GM12878 (cell line): ENCODE data around the gene PSPN. TPM values are rescaled to one million over a fixed set of nuclear protein-coding genes. Genes with fewer than 3 reads are reported as not detected.

Source experiments
- ATAC-seq: fragments of 200-7000 bp; cut with Tn5 transposase; 3 replicates; pipeline ENCODE4 v1.9.1; 2020; ENCODE audit warnings: mild to moderate bottlenecking, moderate library complexity
- BruUV-seq: library from RNA; stranded (reverse); fragments of 400-500 nt; replicated peaks from 2 replicates; lab custom pipeline; 2021; lab: Mats Ljungman, UMichigan
- CTCF ChIA-PET: fragments of 300-600 bp; sonication (Branson Sonifier 250); formaldehyde crosslinking; extraction: SDS; loops from one replicate; lab custom pipeline; 2021; ENCODE audit warnings: inconsistent platforms; lab: Yijun Ruan, JAX
- POLR2A ChIA-PET: fragments of 350-600 bp; formaldehyde crosslinking; extraction: SDS; loops from one replicate; lab custom pipeline; 2021; ENCODE audit warnings: inconsistent platforms; lab: Charles Lee
- RAD21 ChIA-PET: fragments of 300-600 bp; sonication (Branson Sonifier 250); formaldehyde crosslinking; loops from one replicate; lab custom pipeline; 2023; ENCODE audit warnings: antibody characterized with exemption; ENCODE audit not compliant: unreplicated experiment; lab: Charles Lee
- SMC1A ChIA-PET: fragments of 300-600 bp; sonication (Branson Sonifier 250); formaldehyde crosslinking; loops from one replicate; lab custom pipeline; 2023; ENCODE audit not compliant: unreplicated experiment, uncharacterized antibody; lab: Charles Lee
- DNase-seq: peaks from one replicate; pipeline ENCODE4 v3.0.0-alpha.2; 2011; ENCODE audit warnings: low read depth, low spot score
- FAIRE-seq: peaks from 3 replicates; lab custom pipeline; 2011; peaks lifted over from hg19 to GRCh38; lab: Jason Lieb, UNC
- H2AFZ ChIP-seq: 2 replicates; pipeline ENCODE4 v1.6.0; 2011; ENCODE audit warnings: low read depth, low read length, control low read depth; ENCODE audit not compliant: control insufficient read depth
- H3K27ac ChIP-seq: 2 replicates; pipeline ENCODE4 v1.5.1; 2011; ENCODE audit warnings: control low read depth; ENCODE audit not compliant: control insufficient read depth, insufficient read depth
- H3K27me3 ChIP-seq, 2 experiments: replicated peaks in 1 of 2; 2 replicates each; pipeline versions ENCODE4 v1.6.0 to v1.6.1; 2011; ENCODE audit warnings: low read length in 1 of 2; ENCODE audit not compliant: control insufficient read depth in 2 of 2, insufficient read depth in 2 of 2
- H3K36me3 ChIP-seq, 2 experiments: 2 replicates each; pipeline ENCODE4 v1.5.1; 2011; ENCODE audit warnings: low read length in 1 of 2; ENCODE audit not compliant: control insufficient read depth in 2 of 2, insufficient read depth in 2 of 2
- H3K4me1 ChIP-seq: 2 replicates; pipeline ENCODE4 v1.6.1; 2011; ENCODE audit warnings: mild to moderate bottlenecking, low read length, moderate library complexity, mixed read lengths; ENCODE audit not compliant: control insufficient read depth, insufficient read depth
- H3K4me2 ChIP-seq: 2 replicates; pipeline ENCODE4 v1.6.0; 2011; ENCODE audit warnings: control low read depth; ENCODE audit not compliant: control insufficient read depth, insufficient read depth
- H3K4me3 ChIP-seq: fragments of 200-600 bp; sonication (generic); 2 replicates; pipeline ENCODE4 v1.5.1; 2016
- H3K79me2 ChIP-seq: 2 replicates; pipeline ENCODE4 v1.6.0; 2011; ENCODE audit warnings: low read length; ENCODE audit not compliant: control insufficient read depth, insufficient read depth
- H3K9ac ChIP-seq: 2 replicates; pipeline ENCODE4 v1.8.0; 2011; ENCODE audit warnings: low read length, control low read depth, mixed read lengths; ENCODE audit not compliant: control insufficient read depth, insufficient read depth
- H3K9me3 ChIP-seq: replicated peaks from 3 replicates; pipeline ENCODE4 v1.5.1; 2011; ENCODE audit warnings: mild to moderate bottlenecking, low read length; ENCODE audit not compliant: control insufficient read depth, insufficient read depth
- H4K20me1 ChIP-seq: 2 replicates; pipeline ENCODE4 v1.6.0; 2011; ENCODE audit not compliant: control insufficient read depth, insufficient read depth
- ASH2L ChIP-seq: fragments of 300-600, 200-600 bp; sonication (generic); IDR thresholded peaks from 2 replicates; pipeline ENCODE4 v1.6.1; 2017; ENCODE audit warnings: low read depth, mild to moderate bottlenecking, borderline replicate concordance
- ATF2 ChIP-seq: IDR thresholded peaks from 2 replicates; pipeline ENCODE4 v1.6.1; 2012; ENCODE audit warnings: low read length, inconsistent platforms
- BHLHE40 ChIP-seq, 2 experiments: fragments of 450-650 bp in 1 of 2; IDR thresholded peaks; 2 replicates each; pipeline ENCODE4 v1.6.1; 2011 to 2017; ENCODE audit warnings: low read depth in 2 of 2, borderline replicate concordance in 1 of 2, improper control_type of control experiment in 1 of 2, low read length in 1 of 2, mild to moderate bottlenecking in 1 of 2
- BRCA1 ChIP-seq: IDR thresholded peaks from 2 replicates; pipeline ENCODE4 v1.6.1; 2011; ENCODE audit warnings: low read depth, low read length, improper control_type of control experiment
- MXI1 ChIP-seq: fragments of 150-350 bp; IDR thresholded peaks from 2 replicates; pipeline ENCODE4 v1.6.1; 2011; ENCODE audit warnings: low read depth, mild to moderate bottlenecking, inconsistent platforms, low read length, improper control_type of control experiment
- NBN ChIP-seq: fragments of 450-650 bp; IDR thresholded peaks from 2 replicates; pipeline ENCODE4 v1.6.1; 2016
- PAX5 ChIP-seq: IDR thresholded peaks from 2 replicates; pipeline ENCODE4 v1.6.1; 2011; ENCODE audit warnings: low read depth, low read length, borderline replicate concordance
- POLR2A ChIP-seq: IDR thresholded peaks from 2 replicates; pipeline ENCODE4 v1.6.1; 2011; ENCODE audit warnings: low read depth, mild to moderate bottlenecking, low read length
- RB1 ChIP-seq: fragments of 450-650 bp; formaldehyde crosslinking; IDR thresholded peaks from 2 replicates; pipeline ENCODE4 v1.6.1; 2017; ENCODE audit warnings: mild to moderate bottlenecking, borderline replicate concordance
- SMAD5 ChIP-seq: IDR thresholded peaks from 2 replicates; pipeline ENCODE4 v1.6.1; 2016; ENCODE audit warnings: antibody characterized with exemption, low read depth
- SPI1 ChIP-seq: IDR thresholded peaks from 2 replicates; pipeline ENCODE4 v1.6.1; 2011; ENCODE audit warnings: low read depth, mild to moderate bottlenecking, low read length, moderate library complexity, borderline replicate concordance; ENCODE audit not compliant: insufficient read depth
- USF2 ChIP-seq: IDR thresholded peaks from 2 replicates; pipeline ENCODE4 v1.6.1; 2011; ENCODE audit warnings: low read depth, low read length, improper control_type of control experiment, borderline replicate concordance
- YY1 ChIP-seq: IDR thresholded peaks from 2 replicates; pipeline ENCODE4 v1.6.1; 2011; ENCODE audit warnings: low read depth, mild to moderate bottlenecking, low read length
- ZNF207 ChIP-seq: fragments of 450-650 bp; IDR thresholded peaks from 2 replicates; pipeline ENCODE4 v1.6.1; 2014; ENCODE audit warnings: antibody characterized with exemption, mild to moderate bottlenecking, borderline replicate concordance
- ZNF687 ChIP-seq: fragments of 450-650 bp; IDR thresholded peaks from 2 replicates; pipeline ENCODE4 v1.6.1; 2017; ENCODE audit warnings: mild to moderate bottlenecking, moderate library complexity
- WGBS: methylation state at CpG from one replicate; pipeline ENCODE4 v1.1.6; 2016; ENCODE audit warnings: low lambda C conversion rate; ENCODE audit not compliant: insufficient replicate concordance, insufficient coverage; ENCODE audit errors: missing lambda C conversion rate; 5-methylcytosine and 5-hydroxymethylcytosine counted together
- in situ Hi-C: fragments of 300-500 bp; cut with MboI; formaldehyde crosslinking; loops from 9 replicates; pipeline ENCODE4 v1.14.3; 2018; ENCODE audit warnings: mixed read lengths
- intact Hi-C: fragments of 100-400 bp; cut with micrococcal nuclease; formaldehyde crosslinking; loops from one replicate; pipeline ENCODE4 v1.14.2; 2022; ENCODE audit not compliant: unreplicated experiment
- polyA plus RNA-seq, 11 experiments: library from polyadenylated mRNA; depleted of rRNA in 4 of 11; unstranded in 6 of 11; stranded (reverse) in 5 of 11; fragments of >200 nt; fragmentation: Nextera tagmentation in 4 of 11; fragmentation: Illumina TruSeq in 1 of 11; extraction: Ambion mirVana in 4 of 11; extraction: Trizol in 1 of 11; gene quantifications; 1 replicate in 1 of 11; 2 replicates in 10 of 11; pipeline versions ENCODE4 v1.2.1 to v1.2.3, GENCODE V29; 2011 to 2016; ENCODE audit warnings: inconsistent platforms in 2 of 11, missing spikeins in 2 of 11, low read depth in 1 of 11
- total RNA-seq, 4 experiments: library from RNA; depleted of rRNA in 3 of 4; stranded (reverse); fragments of >200 nt in 3 of 4; fragmentation: Illumina TruSeq in 1 of 4; extraction: Trizol in 1 of 4; gene quantifications; 2 replicates each; pipeline versions ENCODE4 v1.2.1 to v1.2.3, GENCODE V29; 2013 to 2021

Gene PSPN
- total and polyA plus RNA-seq, 10 of the 15 experiments (the other 5 are each of a cell fraction or from before 2014, with no cell fraction given), result 0.27 to 1.2 (median 0.66) TPM

GRCh38 chr19:6424195-6424938, 48.6 kb upstream of the PSPN start, which contains the start of gene KHSRP:
TSS of gene KHSRP (minus strand) at chr19:6424811. CDS start at chr19:6424701, 110 bp downstream.
- no peak for FAIRE-seq
- CTCF ChIA-PET, result interaction anchor here (0.8 to 2.2 kb wide), 8 partner anchors 11 to 439 kb away, joined by 3 to 8 read pairs (median 4); partner anchors contain the start of genes ALKBH7 and DENND1C
- Histone ChIP-seq H3K9ac (peak within 1 kb of the TSS; percentile 85), H3K4me1 (peaks cover 5% of the 10 kb centered on the region), H3K4me2 (peak within 1 kb of the TSS; percentile 73), H3K36me3 (peaks cover 12 to 23% of the 10 kb centered on the region in 2 experiments), H3K9me3 (no peaks in the 10 kb centered on the region; the same call in 2 of the 3 replicates), H3K79me2 (peaks cover 46% of the 10 kb centered on the region), H3K27me3 (no peaks in the 10 kb centered on the region), H3K27ac (peak within 1 kb of the TSS; percentile 73), H3K4me3 (peak within 1 kb of the TSS; percentile 93), H4K20me1 (peaks cover 24% of the 10 kb centered on the region), H2AFZ (peak within 1 kb of the TSS; percentile 72)
- intact Hi-C loops, result no loop called here
- SMC1A ChIA-PET, result interaction anchor here (0.6 to 1.6 kb wide), 3 partner anchors 11 to 81 kb away, joined by 3 to 5 read pairs (median 3); no protein-coding TSS in a partner anchor
- POLR2A ChIA-PET, result interaction anchor here (0.6 to 1.8 kb wide), 19 partner anchors 17 to 1013 kb away, joined by 3 to 13 read pairs (median 3); partner anchors contain the start of genes ALKBH7, CLPP, DENND1C and NDUFA11
- DNase-seq, result no peak
- no peak for ATAC-seq
- in situ Hi-C loops, result no loop called here
- RAD21 ChIA-PET, result interaction anchor here (0.6 to 1.7 kb wide), 10 partner anchors 12 to 445 kb away, joined by 3 to 9 read pairs (median 4); partner anchors contain the start of gene ALKBH7
- WGBS, result under 1% methylated on average over 38 of the region's 114 CpGs
- BruUV-seq, result no TSS peak
- peak; percentile 42; the same call in 1 of the 2 replicates for TF ChIP-seq MXI1
- 0 out of 2 replicates have a peak, but pooled peaks have one; percentile 26 for TF ChIP-seq SMAD5
- TF ChIP-seq ZNF207, result peak; percentile 58; the same call in 1 of the 2 replicates
- TF ChIP-seq BRCA1, result no peak
- TF ChIP-seq BHLHE40 (IDR thresholded peaks at IDR 0.05; ENCODE audit: borderline replicate concordance in 1 of 2, low read depth in 2 of 2, low read length in 1 of 2), result peak; percentile 72 to 92; a peak in 3 of 4 replicates
- TF ChIP-seq ZNF687, result 0 out of 2 replicates have a peak, but pooled peaks have one; percentile 23
- no peak for TF ChIP-seq ATF2
- peak; percentile 93 for TF ChIP-seq POLR2A
- no peak for TF ChIP-seq SPI1
- TF ChIP-seq ASH2L, result no peak
- TF ChIP-seq USF2, result peak; percentile 7
- peak; percentile 68; the same call in 1 of the 2 replicates for TF ChIP-seq RB1
- 0 out of 2 replicates have a peak, but pooled peaks have one; percentile 3 for TF ChIP-seq YY1
- TF ChIP-seq NBN, result 0 out of 2 replicates have a peak, but pooled peaks have one; percentile 16
- peak; percentile 48; the same call in 1 of the 2 replicates for TF ChIP-seq PAX5
